Body of pancreas (tissue), 4 donors: Measurements from ENCODE around the gene SPTBN1. TPM values are rescaled to one million over a fixed set of nuclear protein-coding genes. Genes with fewer than 3 reads are reported as not detected.
A peak's percentile ranks its signal among the peaks of the same experiment; 100 is the strongest.

Experiments used
- ATAC-seq: fragments of 150-250 bp; one replicate; pipeline ENCODE4 v1.9.1; 2016
- DNase-seq, 4 donors: peaks; one replicate each; pipeline ENCODE4 v3.0.0-alpha.2; 2019
- H3K27ac ChIP-seq, 4 donors: fragments of 200-600 bp; sonication (generic); 1 replicate in 3 of 4; 2 replicates in 1 of 4; pipeline versions ENCODE4 v1.5.1 to v1.6.1; 2016 to 2019; ENCODE audit warnings: mild to moderate bottlenecking in 1 of 4, mixed read lengths in 1 of 4, moderate library complexity in 1 of 4
- H3K27me3 ChIP-seq, 2 donors: fragments of 200-600 bp; sonication (generic); one replicate each; pipeline ENCODE4 v1.6.0; 2016; ENCODE audit warnings: mild to moderate bottlenecking in 1 of 2
- H3K36me3 ChIP-seq, 2 donors: fragments of 200-600 bp; sonication (generic); replicated peaks in 1 of 2; 2 replicates each; pipeline ENCODE4 v1.5.1; 2016; ENCODE audit warnings: low read depth in 2 of 2; ENCODE audit not compliant: insufficient read depth in 1 of 2
- H3K4me1 ChIP-seq: fragments of 200-600 bp; sonication (generic); one replicate; pipeline ENCODE4 v1.6.0; 2016
- H3K4me3 ChIP-seq, 2 donors: fragments of 200-600 bp; sonication (generic); 1 replicate in 1 of 2; 2 replicates in 1 of 2; pipeline ENCODE4 v1.5.1; 2016 to 2019
- H3K9me3 ChIP-seq, 3 donors: fragments of 200-600 bp; sonication (generic); 1 replicate in 2 of 3; 2 replicates in 1 of 3; pipeline ENCODE4 v1.5.1; 2016
- POLR2A ChIP-seq, 3 donors: fragments of 450-650 bp; IDR thresholded peaks; one replicate each; pipeline ENCODE4 v1.6.1; 2016; ENCODE audit warnings: antibody characterized with exemption in 3 of 3, mild to moderate bottlenecking in 2 of 3
- WGBS, 2 donors: methylation state at CpG; one replicate each; pipeline ENCODE4 v1.1.5; 2017; 5-methylcytosine and 5-hydroxymethylcytosine counted together
- intact Hi-C: fragments of 100-400 bp; cut with DNase I; formaldehyde crosslinking; loops from one replicate; pipeline ENCODE4 v1.15.1; 2023
- total RNA-seq, 2 donors: library from RNA; depleted of rRNA; stranded (reverse); fragments of >200 nt; gene quantifications; one replicate each; pipeline ENCODE4 v1.1.0, GENCODE V29; 2016
- TF ChIP-seq, protein P1 (sequence below), 7 experiments: fragments of 450-650 bp in 4 of 7; fragments of 200-600 bp in 3 of 7; sonication (generic) in 3 of 7; IDR thresholded peaks; one replicate each; pipeline ENCODE4 v1.5.1; 2016 to 2019; ENCODE audit warnings: antibody characterized with exemption in 7 of 7

Gene SPTBN1
- total RNA-seq, 2 donors from 2014 or later = 186 to 195 TPM

GRCh38 chr2:54681416-54681815, 225.3 kb downstream of the SPTBN1 start:
- 71 to 77% methylated on average over 6 of the region's 6 CpGs for WGBS, 2 donors
- H3K27me3 ChIP-seq = no peaks in the 10 kb centered on the region
- no peaks in the 10 kb centered on the region for H3K9me3 ChIP-seq
- H3K4me3 ChIP-seq = no peak overlapping the region
- no peak for TF ChIP-seq POLR2A (IDR thresholded peaks at IDR 0.05)
- TF ChIP-seq, protein P1, sequence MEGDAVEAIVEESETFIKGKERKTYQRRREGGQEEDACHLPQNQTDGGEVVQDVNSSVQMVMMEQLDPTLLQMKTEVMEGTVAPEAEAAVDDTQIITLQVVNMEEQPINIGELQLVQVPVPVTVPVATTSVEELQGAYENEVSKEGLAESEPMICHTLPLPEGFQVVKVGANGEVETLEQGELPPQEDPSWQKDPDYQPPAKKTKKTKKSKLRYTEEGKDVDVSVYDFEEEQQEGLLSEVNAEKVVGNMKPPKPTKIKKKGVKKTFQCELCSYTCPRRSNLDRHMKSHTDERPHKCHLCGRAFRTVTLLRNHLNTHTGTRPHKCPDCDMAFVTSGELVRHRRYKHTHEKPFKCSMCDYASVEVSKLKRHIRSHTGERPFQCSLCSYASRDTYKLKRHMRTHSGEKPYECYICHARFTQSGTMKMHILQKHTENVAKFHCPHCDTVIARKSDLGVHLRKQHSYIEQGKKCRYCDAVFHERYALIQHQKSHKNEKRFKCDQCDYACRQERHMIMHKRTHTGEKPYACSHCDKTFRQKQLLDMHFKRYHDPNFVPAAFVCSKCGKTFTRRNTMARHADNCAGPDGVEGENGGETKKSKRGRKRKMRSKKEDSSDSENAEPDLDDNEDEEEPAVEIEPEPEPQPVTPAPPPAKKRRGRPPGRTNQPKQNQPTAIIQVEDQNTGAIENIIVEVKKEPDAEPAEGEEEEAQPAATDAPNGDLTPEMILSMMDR (IDR thresholded peaks at IDR 0.05) = no peak
- DNase-seq (no peak), ATAC-seq (no peak)
- no peak overlapping the region for H3K27ac ChIP-seq
- H3K36me3 ChIP-seq = no peaks in the 10 kb centered on the region
- intact Hi-C loops = no loop called here
- H3K4me1 ChIP-seq = no peaks in the 10 kb centered on the region

DNA sequence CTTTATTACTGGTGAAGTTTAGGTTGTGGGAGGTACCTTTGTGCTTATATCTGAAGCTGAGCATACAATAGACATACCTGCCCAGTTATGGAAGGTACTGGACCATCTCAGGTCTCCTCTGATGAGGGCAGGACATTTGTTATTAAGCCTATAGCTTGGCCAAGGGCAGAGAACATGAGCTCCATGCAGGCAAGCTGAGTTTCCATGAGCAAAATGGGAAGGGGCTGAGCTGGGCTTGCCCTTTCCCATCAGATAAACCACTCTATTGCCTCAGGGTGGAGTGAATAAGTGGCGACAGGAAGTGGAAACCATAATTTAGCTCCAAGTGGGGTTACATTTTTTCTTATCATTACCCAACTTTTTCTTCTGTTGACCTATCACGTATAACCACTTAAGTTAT, 227.5 kb downstream of the SPTBN1 start:
- intact Hi-C loops = no loop called here
- Histone ChIP-seq H3K4me3 (no peak overlapping the region), H3K36me3 (no peaks in the 10 kb centered on the region), H3K27me3 (no peaks in the 10 kb centered on the region), H3K4me1 (no peaks in the 10 kb centered on the region), H3K9me3 (no peaks in the 10 kb centered on the region), H3K27ac (no peak overlapping the region)
- ATAC-seq (no peak), DNase-seq (no peak)
- 84 to 87% methylated on average over 2 of the region's 2 CpGs for WGBS, 2 donors
- TF ChIP-seq, protein P1 (IDR thresholded peaks at IDR 0.05) = no peak
- no peak for TF ChIP-seq POLR2A (IDR thresholded peaks at IDR 0.05)

DNA sequence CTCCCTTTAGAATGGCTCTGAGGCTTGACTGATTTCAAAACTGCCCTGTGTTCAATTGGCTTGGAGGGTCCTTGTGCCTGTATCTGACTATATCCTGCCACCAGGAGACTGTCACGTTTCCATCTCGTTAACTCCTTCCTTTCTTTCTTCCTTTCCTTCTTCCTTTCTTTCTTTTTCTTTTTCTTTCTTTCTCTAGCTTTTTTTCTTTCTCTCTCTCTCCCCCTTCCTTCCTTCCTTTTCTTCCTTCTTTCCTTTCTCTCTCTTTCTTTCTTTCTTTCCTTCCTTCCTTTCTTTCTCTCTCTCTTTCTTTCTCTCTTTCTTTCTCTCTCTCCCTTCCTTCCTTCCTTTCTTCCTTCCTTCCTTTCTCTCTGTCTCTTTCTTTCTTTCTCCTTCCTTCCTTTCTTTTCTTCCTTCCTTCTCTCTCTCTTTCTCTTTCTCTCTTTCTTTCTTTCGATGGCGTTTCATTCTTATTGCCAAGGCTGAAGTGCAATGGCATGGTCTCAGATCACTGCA, 229.2 kb downstream of the SPTBN1 start:
- Histone ChIP-seq H3K27ac (no peak overlapping the region), H3K4me1 (no peaks in the 10 kb centered on the region), H3K27me3 (no peaks in the 10 kb centered on the region), H3K36me3 (no peaks in the 10 kb centered on the region), H3K9me3 (no peaks in the 10 kb centered on the region), H3K4me3 (no peak overlapping the region)
- TF ChIP-seq, protein P1 (IDR thresholded peaks at IDR 0.05) = no peak
- no peak for TF ChIP-seq POLR2A (IDR thresholded peaks at IDR 0.05)
- DNase-seq (no peak), ATAC-seq (no peak)
- intact Hi-C loops = no loop called here
- 62 to 73% methylated on average over 4 of the region's 4 CpGs for WGBS, 2 donors

- DNase-seq = no peak
- WGBS, 2 donors = 74 to 79% methylated on average over 4 of the region's 4 CpGs
- ATAC-seq = no peak
- no peaks in the 10 kb centered on the region for H3K27me3 ChIP-seq
- no peak overlapping the region for H3K27ac ChIP-seq
- no peaks in the 10 kb centered on the region for H3K36me3 ChIP-seq
- H3K4me1 ChIP-seq = peaks cover 10% of the 10 kb centered on the region
- no peaks in the 10 kb centered on the region for H3K9me3 ChIP-seq
- no peak overlapping the region for H3K4me3 ChIP-seq
- no peak for TF ChIP-seq POLR2A (IDR thresholded peaks at IDR 0.05)
- intact Hi-C loops = no loop called here
Measured at GRCh38 chr2:54687595-54688152, 231.5 kb downstream of the SPTBN1 start.

- intact Hi-C loops = no loop called here
- Histone ChIP-seq H3K9me3 (no peaks in the 10 kb centered on the region), H3K4me3 (no peak overlapping the region), H3K36me3 (no peaks in the 10 kb centered on the region), H3K27ac (peak overlapping the region in 1 of 4 donors; percentile 19), H3K27me3 (no peaks in the 10 kb centered on the region), H3K4me1 (peaks cover 10% of the 10 kb centered on the region)
- 37 to 41% methylated on average over 8 of the region's 8 CpGs for WGBS, 2 donors
- TF ChIP-seq, protein P1 (IDR thresholded peaks at IDR 0.05) = no peak
- TF ChIP-seq POLR2A (IDR thresholded peaks at IDR 0.05) = no peak
- ATAC-seq (peak; percentile 83), DNase-seq (peak in 3 of 4 donors; percentile 24 to 42 (median 34))
Measured at GRCh38 chr2:54691445-54692135, 235.5 kb downstream of the SPTBN1 start.
